SK-N-SH treated with all-trans-retinoic acid at 6 μM for 48 hours (cell line): ENCODE data around the gene FBXO31.

ENCODE experiments used
- ATAC-seq: fragments of 200-7000 bp; cut with Tn5 transposase; 3 replicates; pipeline ENCODE4 v1.9.1; 2020; ENCODE audit warnings: mild to moderate bottlenecking, moderate library complexity
- ARNTL ChIP-seq: fragments of 450-650 bp; formaldehyde crosslinking; IDR thresholded peaks from 2 replicates; pipeline ENCODE4 v1.5.0; 2020; ENCODE audit warnings: low read depth, mild to moderate bottlenecking, moderate library complexity, borderline replicate concordance
- BACH2 ChIP-seq: fragments of 250-450 bp; sonication (Bioruptor Pico); IDR thresholded peaks from 2 replicates; pipeline ENCODE4 v1.9.0; 2021; ENCODE audit warnings: mild to moderate bottlenecking, borderline replicate concordance
- CREB5 ChIP-seq: fragments of 250-450 bp; sonication (Bioruptor Pico); IDR thresholded peaks from 2 replicates; pipeline ENCODE4 v1.5.1; 2020; ENCODE audit warnings: low read depth, mild to moderate bottlenecking, moderate library complexity
- CSDC2 ChIP-seq: fragments of 250-450 bp; sonication (Bioruptor Pico); IDR thresholded peaks from 2 replicates; pipeline ENCODE4 v1.5.0; 2020; ENCODE audit warnings: mild to moderate bottlenecking, moderate library complexity
- CSRNP3 ChIP-seq: fragments of 250-450 bp; sonication (Bioruptor Pico); IDR thresholded peaks from 2 replicates; pipeline ENCODE4 v1.5.1; 2021; ENCODE audit warnings: mild to moderate bottlenecking, moderate library complexity
- ESRRG ChIP-seq: fragments of 250-450 bp; sonication (Bioruptor Pico); IDR thresholded peaks from 2 replicates; pipeline ENCODE4 v1.6.1; 2021; ENCODE audit warnings: mild to moderate bottlenecking
- GLIS3 ChIP-seq: fragments of 250-450 bp; sonication (Bioruptor Pico); IDR thresholded peaks from 2 replicates; pipeline ENCODE4 v1.5.0; 2020; ENCODE audit warnings: mild to moderate bottlenecking, moderate library complexity
- OSR1 ChIP-seq: fragments of 250-450 bp; sonication (Bioruptor Pico); IDR thresholded peaks from 2 replicates; pipeline ENCODE4 v1.8.0; 2022; ENCODE audit warnings: moderate library complexity, mild to moderate bottlenecking, inconsistent platforms
- PATZ1 ChIP-seq: fragments of 250-450 bp; sonication (Bioruptor Pico); IDR thresholded peaks from 2 replicates; pipeline ENCODE4 v1.8.0; 2020; ENCODE audit warnings: mild to moderate bottlenecking, moderate library complexity, borderline replicate concordance
- POU6F1 ChIP-seq: fragments of 250-450 bp; sonication (Bioruptor Pico); IDR thresholded peaks from 2 replicates; pipeline ENCODE4 v1.8.0; 2021; ENCODE audit warnings: low read depth, mild to moderate bottlenecking, moderate library complexity, borderline replicate concordance
- PPARA ChIP-seq: fragments of 250-450 bp; sonication (Bioruptor Pico); IDR thresholded peaks from 2 replicates; pipeline ENCODE4 v1.5.0; 2020; ENCODE audit warnings: mild to moderate bottlenecking, borderline replicate concordance
- RARB ChIP-seq: fragments of 250-450 bp; sonication (Bioruptor Pico); IDR thresholded peaks from 2 replicates; pipeline ENCODE4 v1.8.0; 2021; ENCODE audit warnings: mild to moderate bottlenecking, moderate library complexity
- SNAI2 ChIP-seq: fragments of 250-450 bp; sonication (Bioruptor Pico); IDR thresholded peaks from 2 replicates; pipeline ENCODE4 v1.5.0; 2020; ENCODE audit warnings: mild to moderate bottlenecking, moderate library complexity
- TCF4 ChIP-seq: fragments of 250-450 bp; sonication (Bioruptor Pico); IDR thresholded peaks from 2 replicates; pipeline ENCODE4 v1.8.0; 2021; ENCODE audit warnings: mild to moderate bottlenecking, moderate library complexity, borderline replicate concordance
- TOX ChIP-seq: fragments of 250-450 bp; sonication (Bioruptor Pico); IDR thresholded peaks from 2 replicates; pipeline ENCODE4 v1.8.0; 2021; ENCODE audit warnings: mild to moderate bottlenecking, moderate library complexity, borderline replicate concordance
- TSHZ2 ChIP-seq: fragments of 250-450 bp; sonication (Bioruptor Pico); IDR thresholded peaks from 2 replicates; pipeline ENCODE4 v1.5.0; 2020; ENCODE audit warnings: mild to moderate bottlenecking, moderate library complexity
- ZC3H10 ChIP-seq: fragments of 250-450 bp; sonication (Bioruptor Pico); IDR thresholded peaks from 2 replicates; pipeline ENCODE4 v1.5.1; 2021; ENCODE audit warnings: mild to moderate bottlenecking, moderate library complexity
- ZFP3 ChIP-seq: fragments of 250-450 bp; sonication (Bioruptor Pico); IDR thresholded peaks from 2 replicates; pipeline ENCODE4 v1.5.0; 2020; ENCODE audit warnings: mild to moderate bottlenecking, moderate library complexity
- ZNF70 ChIP-seq: fragments of 450-650 bp; formaldehyde crosslinking; IDR thresholded peaks from 2 replicates; pipeline ENCODE4 v1.5.0; 2020; ENCODE audit warnings: mild to moderate bottlenecking, moderate library complexity
- ZNF8 ChIP-seq: fragments of 450-650 bp; formaldehyde crosslinking; IDR thresholded peaks from 2 replicates; pipeline ENCODE4 v1.5.0; 2020; ENCODE audit warnings: mild to moderate bottlenecking, moderate library complexity

Gene FBXO31

GRCh38 chr16:87317750-87318644, 65.6 kb downstream of the FBXO31 start (continued):
- TF ChIP-seq POU6F1 (CRISPR knock-in tag): no peak
- TF ChIP-seq CSDC2 (CRISPR knock-in tag): no peak
- no peak for TF ChIP-seq GLIS3 (CRISPR knock-in tag)
- no peak for TF ChIP-seq ESRRG (CRISPR knock-in tag)
- no peak for TF ChIP-seq ARNTL (CRISPR knock-in tag)
- no peak for TF ChIP-seq TOX (CRISPR knock-in tag)

GRCh38 chr16:87316923-87317749, 66.4 kb downstream of the FBXO31 start, which contains the start of gene C16orf95:
TSS of gene C16orf95 (minus strand) at chr16:87317392. CDS start at chr16:87317242, 150 bp downstream.
- peak; percentile 98 for ATAC-seq
- TF ChIP-seq TCF4 (CRISPR knock-in tag) (no peak), RARB (no peak), CREB5 (no peak), ZNF8 (CRISPR knock-in tag) (peak; percentile 42; the same call in 1 of the 2 replicates), ZFP3 (CRISPR knock-in tag) (peak; percentile 39; the same call in 1 of the 2 replicates)

GRCh38 chr16:87316450-87316922, 67.1 kb downstream of the FBXO31 start:
- no peak for TF ChIP-seq ZNF8 (CRISPR knock-in tag)
- no peak for TF ChIP-seq ZFP3 (CRISPR knock-in tag)
- TF ChIP-seq, all 23 proteins: peak for 0
- no peak for ATAC-seq

GRCh38 chr16:87314990-87315420, 68.6 kb downstream of the FBXO31 start:
- no peak for ATAC-seq
- no peak for TF ChIP-seq ZNF8 (CRISPR knock-in tag)
- no peak for TF ChIP-seq RARB
- no peak for TF ChIP-seq POU6F1 (CRISPR knock-in tag)
- no peak for TF ChIP-seq CSRNP3 (CRISPR knock-in tag)
- no peak for TF ChIP-seq TSHZ2 (CRISPR knock-in tag)
- no peak for TF ChIP-seq PPARA (CRISPR knock-in tag)
- no peak for TF ChIP-seq TCF4 (CRISPR knock-in tag)
- no peak for TF ChIP-seq SNAI2
- TF ChIP-seq ZNF70 (CRISPR knock-in tag): no peak
- no peak for TF ChIP-seq GLIS3 (CRISPR knock-in tag)
- TF ChIP-seq ZC3H10 (CRISPR knock-in tag): no peak
- TF ChIP-seq OSR1 (CRISPR knock-in tag): no peak
- no peak for TF ChIP-seq CREB5
- TF ChIP-seq ESRRG (CRISPR knock-in tag): no peak
- TF ChIP-seq PATZ1 (CRISPR knock-in tag): no peak
- no peak for TF ChIP-seq CSDC2 (CRISPR knock-in tag)
- TF ChIP-seq ZFP3 (CRISPR knock-in tag): no peak
- no peak for TF ChIP-seq BACH2
